Measurements from ENCODE around the gene CDC16.
"Not testable (repeated sequence)": the region's sequence is repeated elsewhere in the genome, so short reads cannot be mapped to it uniquely, and the experiment has no call there.

Gene CDC16, protein sequence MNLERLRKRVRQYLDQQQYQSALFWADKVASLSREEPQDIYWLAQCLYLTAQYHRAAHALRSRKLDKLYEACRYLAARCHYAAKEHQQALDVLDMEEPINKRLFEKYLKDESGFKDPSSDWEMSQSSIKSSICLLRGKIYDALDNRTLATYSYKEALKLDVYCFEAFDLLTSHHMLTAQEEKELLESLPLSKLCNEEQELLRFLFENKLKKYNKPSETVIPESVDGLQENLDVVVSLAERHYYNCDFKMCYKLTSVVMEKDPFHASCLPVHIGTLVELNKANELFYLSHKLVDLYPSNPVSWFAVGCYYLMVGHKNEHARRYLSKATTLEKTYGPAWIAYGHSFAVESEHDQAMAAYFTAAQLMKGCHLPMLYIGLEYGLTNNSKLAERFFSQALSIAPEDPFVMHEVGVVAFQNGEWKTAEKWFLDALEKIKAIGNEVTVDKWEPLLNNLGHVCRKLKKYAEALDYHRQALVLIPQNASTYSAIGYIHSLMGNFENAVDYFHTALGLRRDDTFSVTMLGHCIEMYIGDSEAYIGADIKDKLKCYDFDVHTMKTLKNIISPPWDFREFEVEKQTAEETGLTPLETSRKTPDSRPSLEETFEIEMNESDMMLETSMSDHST

DNA sequence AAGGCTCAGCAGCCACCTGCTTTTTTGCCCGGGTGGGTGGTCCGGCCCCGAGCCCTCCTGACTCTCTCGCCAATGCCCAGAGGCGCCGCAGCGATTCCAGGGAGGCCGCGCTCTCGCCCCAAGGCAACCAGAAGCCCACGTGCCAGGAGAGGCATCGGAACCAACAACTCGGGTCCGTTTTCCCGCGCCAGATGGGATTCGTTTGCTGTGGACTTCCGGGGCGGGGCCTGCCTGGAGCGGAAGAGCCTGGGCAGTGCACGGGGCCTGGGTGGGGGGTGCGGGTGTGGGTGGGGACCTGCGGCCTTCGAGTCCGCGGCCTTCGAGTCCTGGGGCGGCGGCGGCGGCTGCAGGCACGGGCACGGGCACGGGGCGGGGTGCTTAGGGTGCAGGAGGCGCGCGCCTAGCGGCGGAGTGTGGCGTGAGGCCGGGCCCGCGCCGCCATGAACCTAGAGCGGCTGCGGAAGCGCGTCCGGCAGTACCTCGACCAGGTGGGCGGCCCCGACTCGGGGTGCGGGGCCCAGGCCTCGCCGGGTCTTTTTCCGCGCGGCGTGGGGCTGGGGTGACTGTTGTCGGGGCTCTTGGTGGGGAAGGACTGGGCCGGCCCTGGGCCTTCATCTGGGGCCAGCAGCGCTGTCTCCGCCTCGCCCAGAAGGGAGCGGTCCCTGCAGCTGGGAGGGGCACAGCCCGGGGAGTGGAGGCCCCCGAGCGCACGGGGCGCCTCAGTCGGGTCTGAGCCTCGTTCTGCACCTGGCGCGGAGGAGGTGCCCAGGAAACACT is at the start of gene CDC16:
Gene CDC16 (plus strand): TSS at position 253 of the 777 bp plus-strand sequence. CDS start 188 bp downstream, at position 441.
- ATAC-seq, result peak; percentile 92 to 93

DNA sequence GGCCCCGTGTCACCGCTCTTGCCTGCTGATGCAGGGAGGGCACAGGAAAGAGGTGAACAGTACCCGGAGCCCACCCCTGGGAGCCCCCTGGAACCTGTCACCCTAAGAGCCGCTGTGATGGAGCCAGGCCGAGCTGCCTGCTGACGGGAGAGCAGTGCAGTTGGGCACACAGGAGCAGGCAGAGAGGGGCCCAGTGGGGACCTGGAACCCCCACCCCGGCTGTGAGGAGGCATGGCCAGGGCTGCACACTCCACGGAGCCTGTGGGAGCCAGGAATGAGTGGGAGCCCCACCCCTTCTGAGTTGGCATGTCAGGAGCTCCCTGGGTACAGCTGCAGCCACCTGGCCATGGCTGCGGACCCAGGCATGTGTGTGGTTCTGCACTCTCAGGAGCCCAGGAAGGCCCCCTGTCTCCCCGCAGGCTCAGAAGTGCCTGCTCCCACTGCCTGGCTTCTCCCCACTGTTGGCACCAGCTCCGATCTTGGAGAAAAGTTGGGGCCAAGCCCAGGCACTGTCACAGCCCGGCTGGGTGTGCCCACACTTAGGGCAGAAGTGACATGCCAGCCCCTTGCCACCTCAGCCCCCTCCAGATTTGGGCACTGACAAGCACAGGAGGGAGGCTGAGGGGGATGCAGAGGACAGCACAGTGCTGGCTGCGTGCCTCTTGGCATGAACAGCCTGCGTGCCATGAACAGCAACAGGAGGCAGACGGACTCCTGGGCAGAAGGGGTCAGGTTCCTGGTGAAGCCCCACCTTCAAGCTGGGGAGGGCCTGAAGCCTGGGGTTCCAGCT is 49.3 kb upstream of the CDC16 start:
- ATAC-seq, result no peak

DNA sequence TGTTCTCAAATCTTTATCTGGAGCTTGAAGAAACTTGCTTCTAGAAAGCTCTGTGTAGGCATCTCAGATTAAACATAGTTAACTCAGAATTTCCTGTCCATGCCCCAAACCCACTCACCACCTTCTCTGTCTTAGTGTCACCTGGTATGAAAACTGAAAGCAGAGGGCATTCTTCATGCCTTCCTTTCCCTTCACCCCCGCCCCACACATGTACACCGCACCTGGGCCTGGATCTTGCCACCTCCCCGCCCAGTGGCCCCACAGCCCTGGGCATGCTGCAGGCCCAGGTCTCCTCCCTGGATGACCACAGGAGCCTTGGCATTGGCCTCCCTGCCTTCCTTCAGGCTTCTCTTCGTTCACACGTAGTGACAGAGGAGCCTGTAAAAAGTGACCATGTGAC is 39.8 kb upstream of the CDC16 start:
- peak; percentile 61 to 96 for ATAC-seq

- no peak for ATAC-seq
Measured at GRCh38 chr13:114196629-114197028, 38.1 kb upstream of the CDC16 start.

DNA sequence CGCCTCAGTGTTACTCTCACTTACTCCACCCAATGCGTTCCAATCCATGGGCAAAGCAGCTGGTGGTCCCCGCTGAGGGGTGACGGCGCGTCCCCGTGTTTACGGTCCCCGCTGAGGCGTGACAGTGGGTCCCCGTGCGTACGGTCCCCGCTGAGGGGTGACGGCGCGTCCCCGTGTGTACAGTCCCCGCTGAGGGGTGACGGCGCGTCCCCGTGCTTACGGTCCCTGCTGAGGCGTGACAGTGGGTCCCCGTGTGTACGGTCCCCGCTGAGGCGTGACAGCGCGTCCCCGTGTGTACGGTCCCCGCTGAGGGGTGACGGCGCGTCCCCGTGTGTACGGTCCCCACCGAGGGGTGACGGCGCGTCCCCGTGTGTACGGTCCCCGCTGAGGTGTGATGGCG is 36.1 kb upstream of the CDC16 start:
- no peak for ATAC-seq

DNA sequence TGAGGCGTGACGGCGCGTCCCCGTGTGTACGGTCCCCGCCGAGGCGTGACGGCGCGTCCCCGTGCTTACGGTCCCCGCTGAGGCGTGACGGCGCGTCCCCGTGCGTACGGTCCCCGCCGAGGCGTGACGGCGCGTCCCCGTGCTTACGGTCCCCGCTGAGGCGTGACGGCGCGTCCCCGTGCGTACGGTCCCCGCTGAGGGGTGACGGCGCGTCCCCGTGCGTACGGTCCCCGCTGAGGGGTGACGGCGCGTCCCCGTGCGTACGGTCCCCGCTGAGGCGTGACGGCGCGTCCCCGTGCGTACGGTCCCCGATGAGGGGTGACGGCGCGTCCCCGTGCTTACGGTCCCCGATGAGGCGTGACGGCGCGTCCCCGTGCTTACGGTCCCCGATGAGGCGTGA is 35.2 kb upstream of the CDC16 start:
- ATAC-seq, result not testable (repeated sequence)

- ATAC-seq, result no peak
Measured at GRCh38 chr13:114199954-114200353, 34.7 kb upstream of the CDC16 start.

- ATAC-seq, result no peak
Measured at GRCh38 chr13:114200399-114200911, 34.2 kb upstream of the CDC16 start.

GRCh38 chr13:114202581-114202980 is 32.1 kb upstream of the CDC16 start:
- ATAC-seq, result no peak

DNA sequence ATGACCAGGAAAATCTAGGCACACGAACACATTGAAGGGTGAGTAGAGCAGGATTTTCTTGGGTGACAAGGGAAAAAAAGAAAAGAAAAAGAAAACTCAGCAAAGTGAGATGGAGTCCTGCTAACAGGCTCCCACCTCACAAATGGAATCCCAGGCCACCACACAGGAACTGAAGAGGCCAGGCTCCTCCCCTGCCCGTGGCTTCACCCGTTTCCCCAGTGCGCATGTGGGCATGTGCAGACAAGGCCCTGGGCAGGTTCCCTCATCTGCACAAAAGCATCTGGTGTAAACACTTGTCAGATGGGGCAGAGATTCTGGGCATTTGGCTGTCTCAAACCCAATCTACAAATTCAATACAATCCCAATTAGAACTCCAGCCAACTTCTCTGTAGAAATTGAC is 31.2 kb upstream of the CDC16 start:
- ATAC-seq, result no peak

DNA sequence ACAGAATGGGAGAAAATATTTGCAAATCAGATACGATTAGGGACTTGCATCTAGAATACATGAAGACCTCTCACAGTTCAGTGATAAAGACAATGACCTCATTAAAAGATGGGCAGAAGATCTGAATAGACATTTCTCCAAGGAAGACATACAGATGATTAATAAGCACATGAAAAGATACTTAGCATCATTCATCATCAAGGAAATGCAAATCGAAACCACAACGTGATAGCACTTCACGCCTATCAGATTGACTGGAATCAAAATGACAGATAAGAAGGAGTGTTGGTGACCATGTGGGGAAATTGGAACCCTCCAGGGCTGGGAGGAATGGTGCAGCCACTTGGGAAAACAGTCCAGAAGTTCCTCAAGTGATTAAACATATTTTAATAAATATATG is 29.8 kb upstream of the CDC16 start:
- ATAC-seq, result peak; percentile 51 to 69

GRCh38 chr13:114208134-114208533 is 26.6 kb upstream of the CDC16 start:
- ATAC-seq, result no peak

DNA sequence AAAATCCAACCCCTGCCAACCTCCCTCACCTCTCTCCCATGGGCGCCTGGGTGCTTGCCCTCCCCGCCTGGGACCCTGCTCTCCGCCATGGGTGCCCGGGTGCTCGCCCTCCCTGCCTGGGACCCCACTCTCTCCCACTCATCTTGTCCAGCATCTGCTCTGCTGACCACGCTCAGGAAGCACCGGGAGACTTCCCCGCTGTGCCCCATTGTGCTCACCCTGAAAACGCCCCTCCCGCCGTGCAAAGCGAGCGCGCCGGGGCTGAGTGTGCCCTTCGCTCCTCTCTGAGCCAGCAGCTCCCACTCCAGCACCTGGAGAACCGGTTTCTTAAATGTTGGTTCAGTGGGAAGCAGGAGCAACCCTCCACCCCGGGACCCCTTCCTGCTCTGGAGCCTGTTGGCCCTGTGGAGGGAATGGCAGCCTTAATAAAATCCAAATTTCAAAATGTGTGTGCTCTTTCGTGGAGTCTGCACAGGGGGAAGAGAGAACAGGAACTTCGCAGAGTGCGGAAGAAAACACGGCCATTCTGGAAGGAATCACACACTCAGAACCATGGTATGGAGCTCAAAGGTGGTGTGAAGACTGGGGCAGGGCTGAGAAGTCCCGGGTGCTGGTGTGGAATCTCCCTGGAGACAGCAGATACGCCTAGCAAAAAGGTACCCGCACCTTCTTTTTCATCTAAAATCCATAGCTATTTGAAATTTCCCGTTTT is 23.1 kb upstream of the CDC16 start:
- no peak for ATAC-seq

DNA sequence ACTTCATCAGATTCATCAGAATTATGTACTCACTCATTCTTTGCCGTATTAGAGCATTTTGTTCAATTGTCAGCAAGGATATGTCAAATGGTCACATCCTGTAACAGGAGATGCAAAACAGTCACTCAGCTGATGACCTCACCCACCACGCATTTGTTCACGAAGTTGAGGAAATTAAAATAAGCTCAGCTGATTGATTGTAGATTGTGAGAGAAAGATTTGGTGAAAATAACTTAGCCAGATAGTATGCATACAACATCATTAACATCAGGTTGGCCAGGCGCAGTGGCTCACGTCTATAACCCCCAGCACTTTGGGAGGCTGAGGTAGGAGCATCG is 22.6 kb upstream of the CDC16 start:
- no peak for ATAC-seq

GRCh38 chr13:114213980-114214379 is 20.7 kb upstream of the CDC16 start:
- ATAC-seq, result no peak

DNA sequence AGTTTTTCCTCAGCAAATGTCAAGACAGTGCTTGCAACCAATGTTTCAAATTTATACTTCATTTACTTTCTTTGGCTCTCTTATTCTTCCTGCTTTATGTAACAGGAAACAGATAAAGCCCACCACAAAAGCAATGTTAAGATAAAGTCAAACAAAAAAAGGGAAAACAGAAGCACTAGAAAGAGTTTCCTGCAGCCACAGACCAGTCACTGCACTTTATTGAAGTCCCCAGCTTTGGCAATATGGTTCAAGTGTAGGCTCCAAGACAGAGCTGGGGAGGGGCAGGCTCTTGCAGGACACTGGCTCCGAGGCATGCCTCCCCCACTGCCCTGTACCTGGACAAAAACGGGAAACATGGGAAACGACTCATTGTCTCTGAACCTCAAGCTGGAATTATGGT is 15.3 kb upstream of the CDC16 start:
- no peak for ATAC-seq

GRCh38 chr13:114222461-114222968 is 12.2 kb upstream of the CDC16 start:
- ATAC-seq, result no peak

GRCh38 chr13:114224201-114224600 is 10.5 kb upstream of the CDC16 start:
- ATAC-seq, result no peak

DNA sequence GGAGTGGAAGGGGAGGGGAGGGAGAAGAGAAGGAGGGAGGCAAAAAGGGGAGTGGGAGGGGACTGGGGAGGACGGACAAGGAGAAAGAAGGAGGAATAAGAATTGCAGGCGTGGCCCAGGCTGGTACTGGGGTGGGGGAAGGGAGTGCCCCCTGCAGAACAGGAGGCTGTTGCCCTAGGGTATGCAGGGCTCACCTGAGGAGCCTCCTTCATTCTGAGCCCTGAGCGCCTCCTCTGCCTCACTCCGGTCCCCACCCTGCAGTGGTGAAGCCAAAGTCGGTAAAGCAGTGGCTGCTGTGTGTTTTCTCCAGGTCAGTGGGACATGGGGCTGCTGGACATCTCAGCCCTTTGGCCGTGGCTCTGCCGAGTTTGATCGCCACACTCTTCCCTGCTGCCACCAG is 9.1 kb upstream of the CDC16 start:
- no peak for ATAC-seq

DNA sequence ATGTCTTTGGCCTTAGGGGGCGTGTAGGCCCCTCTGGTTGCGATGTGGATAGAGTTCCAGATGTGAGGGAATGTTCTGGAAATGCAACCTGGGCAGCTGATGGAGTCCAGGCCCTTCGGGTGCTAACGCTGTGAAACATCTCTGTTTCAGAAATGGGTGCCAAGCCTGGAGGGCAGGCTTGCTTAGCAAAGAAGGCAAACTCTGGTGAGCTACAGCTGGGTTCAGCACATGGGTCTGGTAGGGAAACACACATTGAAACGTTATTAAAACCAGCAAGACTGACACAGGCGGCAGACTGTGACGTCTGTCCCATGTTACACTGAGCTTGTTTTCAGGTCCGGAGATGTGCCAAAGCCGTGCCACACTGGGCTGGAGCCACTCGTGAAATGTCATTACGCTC is 8.6 kb upstream of the CDC16 start:
- ATAC-seq, result no peak

DNA sequence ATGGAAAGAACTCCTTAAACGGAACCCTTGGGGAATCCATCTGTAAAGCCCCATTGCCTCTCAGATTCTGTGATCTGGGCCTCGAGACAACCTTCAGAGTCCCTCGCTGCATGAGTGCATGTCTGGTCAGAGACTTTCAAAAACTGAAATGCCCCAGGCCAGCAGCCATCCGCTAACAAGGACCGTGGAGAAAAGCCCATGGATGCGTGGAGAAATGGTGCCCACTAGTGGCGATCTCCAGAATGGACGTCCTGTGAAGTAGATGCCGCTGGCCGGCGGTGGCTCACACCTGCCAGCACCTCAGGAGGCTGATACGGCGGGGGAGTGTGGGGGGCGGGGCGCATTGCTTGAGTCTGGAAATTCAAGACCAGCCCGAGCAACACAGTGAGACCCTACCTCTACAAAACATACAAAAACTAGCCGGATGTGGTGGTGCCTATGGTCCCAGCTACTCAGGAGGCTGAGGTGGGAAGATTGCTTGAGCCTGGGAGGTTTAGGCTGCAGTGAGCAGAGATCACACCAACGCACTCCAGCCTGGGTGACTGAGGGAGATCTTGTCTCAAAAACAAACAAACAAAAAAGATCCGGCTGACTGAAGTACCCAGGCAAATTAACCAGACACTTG is 7.9 kb upstream of the CDC16 start:
- ATAC-seq, result peak; percentile 93 to 95
